Mesendoderm (in vitro differentiated cells): ENCODE measurements around the gene KMT2A.

Experiments used
- DNase-seq: peaks from one replicate; pipeline ENCODE4 v3.0.0; 2013
- H2AK5ac ChIP-seq: 2 replicates; pipeline ENCODE4 v1.6.1; 2013; ENCODE audit warnings: low read length, inconsistent platforms
- H2BK120ac ChIP-seq: 2 replicates; pipeline ENCODE4 v1.6.1; 2013; ENCODE audit warnings: low read depth, mild to moderate bottlenecking, low read length, moderate library complexity, mixed read lengths
- H2BK15ac ChIP-seq: replicated peaks from 2 replicates; pipeline ENCODE4 v1.6.1; 2013; ENCODE audit warnings: low read depth, mild to moderate bottlenecking, moderate library complexity
- H2BK5ac ChIP-seq: 2 replicates; pipeline ENCODE4 v1.6.1; 2013; ENCODE audit warnings: low read length, inconsistent platforms
- H3K18ac ChIP-seq: 2 replicates; pipeline ENCODE4 v1.6.1; 2013; ENCODE audit warnings: mild to moderate bottlenecking, low read length, mixed read lengths
- H3K23ac ChIP-seq: one replicate; pipeline ENCODE4 v1.6.1; 2013; ENCODE audit warnings: low read length
- H3K27ac ChIP-seq: 2 replicates; pipeline ENCODE4 v1.5.1; 2013; ENCODE audit warnings: low read depth, mild to moderate bottlenecking, inconsistent platforms, low read length, moderate library complexity
- H3K27me3 ChIP-seq: 2 replicates; pipeline ENCODE4 v1.6.1; 2013; ENCODE audit warnings: low read length, control low read depth, mild to moderate bottlenecking, inconsistent platforms; ENCODE audit not compliant: insufficient read depth, poor library complexity
- H3K36me3 ChIP-seq: 2 replicates; pipeline ENCODE4 v1.6.1; 2013; ENCODE audit warnings: low read length, inconsistent platforms; ENCODE audit not compliant: control insufficient read depth, insufficient read depth
- H3K4ac ChIP-seq: one replicate; pipeline ENCODE4 v1.6.1; 2013; ENCODE audit warnings: low read depth, mild to moderate bottlenecking, low read length, moderate library complexity
- H3K4me1 ChIP-seq: 2 replicates; pipeline ENCODE4 v1.6.1; 2013; ENCODE audit warnings: low read depth, low read length, inconsistent platforms; ENCODE audit not compliant: control insufficient read depth
- H3K4me2 ChIP-seq: 2 replicates; pipeline ENCODE4 v1.6.1; 2013; ENCODE audit warnings: low read length
- H3K4me3 ChIP-seq: 2 replicates; pipeline ENCODE4 v1.5.1; 2013; ENCODE audit warnings: mild to moderate bottlenecking, low read length
- H3K56ac ChIP-seq: one replicate; pipeline ENCODE4 v1.6.1; 2013; ENCODE audit warnings: low read length
- H3K79me1 ChIP-seq: 2 replicates; pipeline ENCODE4 v1.6.1; 2013; ENCODE audit warnings: low read length, inconsistent platforms
- H3K79me2 ChIP-seq: 2 replicates; pipeline ENCODE4 v1.6.1; 2013; ENCODE audit warnings: mild to moderate bottlenecking, low read length; ENCODE audit not compliant: control insufficient read depth, insufficient read depth
- H3K9ac ChIP-seq: 2 replicates; pipeline ENCODE4 v1.6.1; 2013; ENCODE audit warnings: low read length, inconsistent platforms
- H4K5ac ChIP-seq: one replicate; pipeline ENCODE4 v1.6.1; 2013; ENCODE audit warnings: low read length
- H4K8ac ChIP-seq: one replicate; pipeline ENCODE4 v1.6.1; 2013; ENCODE audit warnings: low read depth, mild to moderate bottlenecking, control low read depth, low read length, moderate library complexity
- WGBS: extraction: QIAGEN DNeasy Blood & Tissue Kit; methylation state at CpG from one replicate; pipeline ENCODE4 v1.1.7; 2013; ENCODE audit warnings: low lambda C conversion rate, missing lambda C conversion rate; ENCODE audit not compliant: insufficient coverage; ENCODE audit errors: extremely low coverage; 5-methylcytosine and 5-hydroxymethylcytosine counted together

Gene KMT2A

GRCh38 chr11:118427707-118428106 is 8.6 kb upstream of the KMT2A start:
- Histone ChIP-seq H3K79me2 (no peaks in the 10 kb centered on the region), H3K4ac (no peak overlapping the region), H2BK120ac (no peak overlapping the region), H4K5ac (no peak overlapping the region), H3K4me3 (no peak overlapping the region), H3K9ac (no peak overlapping the region), H2AK5ac (no peak overlapping the region), H3K4me1 (no peaks in the 10 kb centered on the region), H3K27me3 (no peaks in the 10 kb centered on the region), H3K27ac (no peak overlapping the region), H4K8ac (no peak overlapping the region), H3K56ac (no peak overlapping the region), H3K79me1 (no peaks in the 10 kb centered on the region), H3K23ac (no peak overlapping the region), H3K18ac (no peak overlapping the region), H2BK5ac (no peak overlapping the region), H3K4me2 (no peak overlapping the region), H3K36me3 (no peaks in the 10 kb centered on the region), H2BK15ac (no peak overlapping the region)
- DNase-seq: no peak
- no CpG with 5 or more reads among the region's 1 CpG for WGBS

- Histone ChIP-seq H2AK5ac (no peak overlapping the region), H3K4me1 (no peaks in the 10 kb centered on the region), H3K4ac (no peak overlapping the region), H3K18ac (no peak overlapping the region), H3K23ac (no peak overlapping the region), H3K79me2 (no peaks in the 10 kb centered on the region), H2BK15ac (no peak overlapping the region), H3K27ac (no peak overlapping the region), H3K79me1 (no peaks in the 10 kb centered on the region), H3K9ac (no peak overlapping the region), H2BK5ac (no peak overlapping the region), H3K36me3 (no peaks in the 10 kb centered on the region), H4K8ac (no peak overlapping the region), H4K5ac (no peak overlapping the region), H3K27me3 (no peaks in the 10 kb centered on the region), H3K4me3 (no peak overlapping the region), H3K56ac (no peak overlapping the region), H3K4me2 (no peak overlapping the region), H2BK120ac (no peak overlapping the region)
- no peak for DNase-seq
- no CpG with 5 or more reads among the region's 2 CpGs for WGBS
These were observed 5.3 kb upstream of the KMT2A start for GRCh38 chr11:118430956-118431355.

GRCh38 chr11:118434123-118434552 is 2.2 kb upstream of the KMT2A start:
- Histone ChIP-seq H3K27me3 (no peaks in the 10 kb centered on the region), H3K9ac (no peak overlapping the region), H3K79me1 (peaks cover 8% of the 10 kb centered on the region), H2BK15ac (no peak overlapping the region), H3K4me3 (no peak overlapping the region), H2BK120ac (no peak overlapping the region), H3K4me2 (peak overlapping the region; percentile 98), H3K4ac (no peak overlapping the region), H3K36me3 (no peaks in the 10 kb centered on the region), H3K27ac (no peak overlapping the region), H3K23ac (no peak overlapping the region), H4K5ac (no peak overlapping the region), H3K56ac (no peak overlapping the region), H3K4me1 (peaks cover 3% of the 10 kb centered on the region), H3K79me2 (peaks cover 22% of the 10 kb centered on the region), H3K18ac (no peak overlapping the region), H2BK5ac (no peak overlapping the region), H4K8ac (no peak overlapping the region), H2AK5ac (no peak overlapping the region)
- no CpG with 5 or more reads among the region's 9 CpGs for WGBS
- DNase-seq: no peak

- no peak overlapping the region for H3K18ac ChIP-seq
- no CpG with 5 or more reads among the region's 39 CpGs for WGBS
- H3K79me2 ChIP-seq: peaks cover 27% of the 10 kb centered on the region
- H4K5ac ChIP-seq: no peak overlapping the region
- no peak overlapping the region for H4K8ac ChIP-seq
- H3K27me3 ChIP-seq: no peaks in the 10 kb centered on the region
- no peak overlapping the region for H2BK15ac ChIP-seq
- H3K4ac ChIP-seq: no peak overlapping the region
- H3K56ac ChIP-seq: peak overlapping the region; percentile 92
- peaks cover 8% of the 10 kb centered on the region for H3K79me1 ChIP-seq
- H2BK5ac ChIP-seq: no peak overlapping the region
- no peaks in the 10 kb centered on the region for H3K36me3 ChIP-seq
- no peak overlapping the region for H3K23ac ChIP-seq
- H2BK120ac ChIP-seq: no peak overlapping the region
- H3K9ac ChIP-seq: peak overlapping the region; percentile 76
- H3K4me3 ChIP-seq: peak overlapping the region; percentile 46
- H3K4me2 ChIP-seq: peak overlapping the region; percentile 98
- H2AK5ac ChIP-seq: no peak overlapping the region
- H3K4me1 ChIP-seq: peaks cover 3% of the 10 kb centered on the region
- peak; percentile 83 for DNase-seq
- peak overlapping the region; percentile 93 for H3K27ac ChIP-seq
These were observed 1.6 kb upstream of the KMT2A start for GRCh38 chr11:118434553-118435289.

GRCh38 chr11:118435290-118435892 is 901 bp upstream of the KMT2A start:
- H3K27ac ChIP-seq: peak overlapping the region; percentile 93
- WGBS: no CpG with 5 or more reads among the region's 34 CpGs

More at GRCh38 chr11:118435290-118435892, 901 bp upstream of the KMT2A start:
- H3K79me1 ChIP-seq: peaks cover 10% of the 10 kb centered on the region
- peak overlapping the region; percentile 58 for H4K8ac ChIP-seq
- no peak overlapping the region for H4K5ac ChIP-seq
- H3K9ac ChIP-seq: peak overlapping the region; percentile 76
- peaks cover 3% of the 10 kb centered on the region for H3K4me1 ChIP-seq
- H3K23ac ChIP-seq: no peak overlapping the region
- peak overlapping the region; percentile 92 for H3K56ac ChIP-seq
- peak overlapping the region; percentile 9 for H2BK120ac ChIP-seq
- H3K4ac ChIP-seq: peak overlapping the region; percentile 74
- no peaks in the 10 kb centered on the region for H3K36me3 ChIP-seq
- no peaks in the 10 kb centered on the region for H3K27me3 ChIP-seq
- peak overlapping the region; percentile 64 for H2BK5ac ChIP-seq
- no peak overlapping the region for H2BK15ac ChIP-seq
- peak overlapping the region; percentile 46 for H3K4me3 ChIP-seq
- H3K79me2 ChIP-seq: peaks cover 34% of the 10 kb centered on the region
- peak; percentile 91 for DNase-seq
- H2AK5ac ChIP-seq: no peak overlapping the region
- peak overlapping the region; percentile 98 for H3K4me2 ChIP-seq
- H3K18ac ChIP-seq: peak overlapping the region; percentile 81
